Neural cell (in vitro differentiated cells): Measurements from ENCODE around the gene SNRPA1. TPM values are rescaled to one million over a fixed set of nuclear protein-coding genes. Genes with fewer than 3 reads are reported as not detected.

Experiments
- H2AFZ ChIP-seq: fragments of 200-600, 300-800 bp; sonication (generic), shearing (Covaris generic); 2 replicates; pipeline ENCODE4 v1.6.0; 2014; ENCODE audit warnings: low read depth, mild to moderate bottlenecking, antibody characterized with exemption, low read length, moderate library complexity
- H3F3A ChIP-seq: fragments of 200-600 bp; shearing (Covaris generic); 2 replicates; pipeline ENCODE4 v1.6.1; 2016; ENCODE audit warnings: mild to moderate bottlenecking, moderate library complexity, mixed read lengths, antibody characterized with exemption, low read length; ENCODE audit not compliant: insufficient read depth, poor library complexity, severe bottlenecking
- H3K27ac ChIP-seq: fragments of 200-600, 300-800 bp; sonication (generic), shearing (Covaris generic); 2 replicates; pipeline ENCODE4 v1.5.1; 2014; ENCODE audit warnings: mild to moderate bottlenecking, low read length, moderate library complexity
- H3K27me3 ChIP-seq: fragments of 300-800, 200-600 bp; sonication (generic), shearing (Covaris generic); 2 replicates; pipeline ENCODE4 v1.6.0; 2014; ENCODE audit warnings: mild to moderate bottlenecking, low read depth, low read length, moderate library complexity; ENCODE audit not compliant: insufficient read depth
- H3K36me3 ChIP-seq: fragments of 300-800, 200-600 bp; sonication (generic), shearing (Covaris generic); 2 replicates; pipeline ENCODE4 v1.5.1; 2014; ENCODE audit warnings: mild to moderate bottlenecking, antibody characterized with exemption, low read length, moderate library complexity; ENCODE audit not compliant: insufficient read depth
- H3K4me2 ChIP-seq: fragments of 300-800, 200-600 bp; sonication (generic), shearing (Covaris generic); 2 replicates; pipeline ENCODE4 v1.6.0; 2014; ENCODE audit warnings: mild to moderate bottlenecking, low read length
- H3K4me3 ChIP-seq: fragments of 300-800, 200-600 bp; sonication (generic), shearing (Covaris generic); 2 replicates; pipeline ENCODE4 v1.5.1; 2014; ENCODE audit warnings: mild to moderate bottlenecking, low read length, moderate library complexity
- H3K79me2 ChIP-seq: fragments of 200-600 bp; shearing (Covaris generic); replicated peaks from 2 replicates; pipeline ENCODE4 v1.6.0; 2014; ENCODE audit warnings: mild to moderate bottlenecking, low read length, moderate library complexity; ENCODE audit not compliant: insufficient read depth
- H3K9ac ChIP-seq: fragments of 300-800, 200-600 bp; sonication (generic), shearing (Covaris generic); 2 replicates; pipeline ENCODE4 v1.6.1; 2016; ENCODE audit warnings: mild to moderate bottlenecking, low read length, mixed read lengths
- H3K9me2 ChIP-seq: fragments of 200-600 bp; shearing (Covaris generic); 2 replicates; pipeline ENCODE4 v1.6.1; 2016; ENCODE audit warnings: mild to moderate bottlenecking, low read length, mixed read lengths; ENCODE audit not compliant: insufficient read depth
- H3K9me3 ChIP-seq: fragments of 200-600, 300-800 bp; sonication (generic), shearing (Covaris generic); 2 replicates; pipeline ENCODE4 v1.6.1; 2016; ENCODE audit warnings: mild to moderate bottlenecking, mixed run types, low read length, moderate library complexity, mixed read lengths
- H4K20me1 ChIP-seq: fragments of 200-600 bp; shearing (Covaris generic); 2 replicates; pipeline ENCODE4 v1.6.1; 2016; ENCODE audit warnings: mild to moderate bottlenecking, mixed run types; ENCODE audit not compliant: insufficient read depth
- EP300 ChIP-seq: fragments of 450-650 bp; conservative IDR thresholded peaks from 2 replicates; pipeline ENCODE4 v1.6.1; 2014; ENCODE audit warnings: antibody characterized with exemption, mild to moderate bottlenecking, moderate library complexity; ENCODE audit not compliant: poor library complexity, severe bottlenecking
- EZH2 ChIP-seq: fragments of 200-600, 300-800 bp; shearing (Covaris generic), sonication (generic); IDR thresholded peaks from 2 replicates; pipeline ENCODE4 v1.6.1; 2014; ENCODE audit warnings: antibody characterized with exemption, low read length, borderline replicate concordance, mild to moderate bottlenecking; ENCODE audit not compliant: insufficient read depth, poor library complexity, severe bottlenecking
- MXI1 ChIP-seq: fragments of 450-650 bp; conservative IDR thresholded peaks from 2 replicates; pipeline ENCODE4 v1.6.1; 2014; ENCODE audit warnings: antibody characterized with exemption, mild to moderate bottlenecking; ENCODE audit not compliant: poor library complexity, severe bottlenecking
- POLR2AphosphoS5 ChIP-seq: IDR thresholded peaks from 2 replicates; pipeline ENCODE4 v1.6.1; 2012
- RAD21 ChIP-seq: fragments of 450-650 bp; conservative IDR thresholded peaks from 2 replicates; pipeline ENCODE4 v1.6.1; 2014; ENCODE audit warnings: antibody characterized with exemption, mild to moderate bottlenecking, moderate library complexity
- SMC3 ChIP-seq: fragments of 450-650 bp; conservative IDR thresholded peaks from 2 replicates; pipeline ENCODE4 v1.6.1; 2014; ENCODE audit warnings: antibody characterized with exemption, mild to moderate bottlenecking, moderate library complexity; ENCODE audit not compliant: poor library complexity
- TAF1 ChIP-seq: IDR thresholded peaks from 2 replicates; pipeline ENCODE4 v1.6.1; 2012; ENCODE audit warnings: low read depth
- polyA plus RNA-seq: library from polyadenylated mRNA; depleted of rRNA; stranded (reverse); fragments of >200 nt; gene quantifications from 2 replicates; pipeline ENCODE4 v1.2.3, GENCODE V29; 2014
- TF ChIP-seq, protein P1 (sequence below): fragments of 450-650 bp; IDR thresholded peaks from 2 replicates; pipeline ENCODE4 v1.5.1; 2014; ENCODE audit warnings: antibody characterized with exemption, mild to moderate bottlenecking, moderate library complexity; ENCODE audit not compliant: poor library complexity, severe bottlenecking
- TF ChIP-seq, protein P2 (sequence below): IDR thresholded peaks from 2 replicates; pipeline ENCODE4 v1.6.1; 2012; ENCODE audit warnings: borderline replicate concordance

The SNRPA1 gene
- polyA plus RNA-seq, 1 donor from 2014 or later, result 53.6 TPM

DNA sequence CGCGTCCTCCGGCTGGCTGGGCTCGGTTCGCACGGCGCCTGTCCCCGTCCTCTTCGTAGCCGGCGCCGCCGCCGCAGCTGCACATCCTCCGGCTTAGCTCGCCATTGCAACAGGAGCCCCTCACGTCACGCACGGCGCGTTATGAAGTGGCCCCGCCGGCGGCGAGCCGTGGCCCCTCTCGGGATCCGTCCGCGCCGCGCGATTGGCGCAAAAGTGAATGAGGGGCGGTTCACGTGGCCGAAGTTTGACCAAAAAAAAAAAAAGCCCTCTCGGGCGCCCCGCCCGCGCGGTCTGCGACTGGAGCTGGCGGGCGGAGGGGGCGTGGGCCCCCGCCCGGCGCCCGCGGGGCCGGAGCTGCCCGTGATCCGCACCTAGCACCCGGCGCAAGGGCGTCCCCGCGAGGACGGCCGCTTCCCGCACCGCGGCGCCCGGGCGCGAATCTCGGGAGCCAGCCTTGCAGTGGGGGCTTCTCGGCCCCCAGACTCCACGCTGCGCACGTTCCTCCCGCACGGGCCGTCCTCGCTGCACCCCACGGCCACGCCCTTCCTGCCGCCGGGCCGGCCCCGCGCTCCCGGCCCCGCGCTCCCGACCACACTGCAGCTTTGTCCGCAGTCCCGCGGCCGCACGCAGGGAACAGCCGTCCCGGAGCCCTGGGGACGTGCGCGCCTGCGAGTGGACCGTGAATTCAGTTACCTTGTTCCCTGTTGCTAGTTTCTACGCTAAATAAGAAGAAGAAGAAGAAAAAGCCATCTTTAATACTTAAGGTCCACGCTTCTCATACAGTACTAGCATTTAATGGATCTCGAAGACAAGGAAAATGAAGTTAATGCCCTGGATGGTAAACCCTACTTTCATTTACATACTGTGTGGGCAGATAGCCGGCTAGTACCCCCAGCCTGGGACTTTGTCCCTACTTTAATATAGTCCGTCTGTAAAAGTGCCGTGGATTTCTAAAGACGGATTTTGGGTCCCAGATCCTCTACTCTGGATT, 42.9 kb downstream of the SNRPA1 start, which contains the start of gene CHSY1:
Gene CHSY1 (minus strand): TSS at position 219 of the 991 bp plus-strand sequence. CDS start 592 bp downstream, outside the sequence.
- no peaks in the 10 kb centered on the region for H3K9me2 ChIP-seq
- peak within 1 kb of the TSS; percentile 51 for H3K27ac ChIP-seq

GRCh38 chr15:101250873-101251829, 43.9 kb downstream of the SNRPA1 start:
- H3K36me3 ChIP-seq, result no peaks in the 10 kb centered on the region
- peaks cover 43% of the 10 kb centered on the region for H3K79me2 ChIP-seq
- H3K9ac ChIP-seq, result peak overlapping the region; percentile 79
- no peaks in the 10 kb centered on the region for H4K20me1 ChIP-seq
- peaks cover 3% of the 10 kb centered on the region for H3F3A ChIP-seq
- H3K27ac ChIP-seq, result peak overlapping the region; percentile 51
- no peaks in the 10 kb centered on the region for H3K9me2 ChIP-seq
- peak overlapping the region; percentile 91 for H3K4me3 ChIP-seq
- no peaks in the 10 kb centered on the region for H3K27me3 ChIP-seq
- no peaks in the 10 kb centered on the region for H3K9me3 ChIP-seq
- peak overlapping the region; percentile 88 for H3K4me2 ChIP-seq
- peak overlapping the region; percentile 34 for H2AFZ ChIP-seq
- TF ChIP-seq EP300 (no peak), POLR2AphosphoS5 (no peak), SMC3 (no peak), EZH2 (no peak), MXI1 (no peak), RAD21 (no peak), TAF1 (no peak)
- TF ChIP-seq, protein P1, sequence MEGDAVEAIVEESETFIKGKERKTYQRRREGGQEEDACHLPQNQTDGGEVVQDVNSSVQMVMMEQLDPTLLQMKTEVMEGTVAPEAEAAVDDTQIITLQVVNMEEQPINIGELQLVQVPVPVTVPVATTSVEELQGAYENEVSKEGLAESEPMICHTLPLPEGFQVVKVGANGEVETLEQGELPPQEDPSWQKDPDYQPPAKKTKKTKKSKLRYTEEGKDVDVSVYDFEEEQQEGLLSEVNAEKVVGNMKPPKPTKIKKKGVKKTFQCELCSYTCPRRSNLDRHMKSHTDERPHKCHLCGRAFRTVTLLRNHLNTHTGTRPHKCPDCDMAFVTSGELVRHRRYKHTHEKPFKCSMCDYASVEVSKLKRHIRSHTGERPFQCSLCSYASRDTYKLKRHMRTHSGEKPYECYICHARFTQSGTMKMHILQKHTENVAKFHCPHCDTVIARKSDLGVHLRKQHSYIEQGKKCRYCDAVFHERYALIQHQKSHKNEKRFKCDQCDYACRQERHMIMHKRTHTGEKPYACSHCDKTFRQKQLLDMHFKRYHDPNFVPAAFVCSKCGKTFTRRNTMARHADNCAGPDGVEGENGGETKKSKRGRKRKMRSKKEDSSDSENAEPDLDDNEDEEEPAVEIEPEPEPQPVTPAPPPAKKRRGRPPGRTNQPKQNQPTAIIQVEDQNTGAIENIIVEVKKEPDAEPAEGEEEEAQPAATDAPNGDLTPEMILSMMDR, result no peak

More for the DNA sequence above, 42.9 kb downstream of the SNRPA1 start, which contains the start of gene CHSY1:
- Histone ChIP-seq H3K9ac (peak within 1 kb of the TSS; percentile 79), H3K4me3 (peak within 1 kb of the TSS; percentile 91), H4K20me1 (no peaks in the 10 kb centered on the region), H3K36me3 (no peaks in the 10 kb centered on the region), H3K4me2 (peak within 1 kb of the TSS; percentile 88), H3K27me3 (no peaks in the 10 kb centered on the region), H3K79me2 (peaks cover 33% of the 10 kb centered on the region), H3K9me3 (no peaks in the 10 kb centered on the region), H2AFZ (peak within 1 kb of the TSS; percentile 34), H3F3A (peaks cover 3% of the 10 kb centered on the region)
- peak; percentile 83 for TF ChIP-seq MXI1
- peak; percentile 28 for TF ChIP-seq TAF1
- TF ChIP-seq POLR2AphosphoS5, result peak; percentile 85
- TF ChIP-seq, protein P2, sequence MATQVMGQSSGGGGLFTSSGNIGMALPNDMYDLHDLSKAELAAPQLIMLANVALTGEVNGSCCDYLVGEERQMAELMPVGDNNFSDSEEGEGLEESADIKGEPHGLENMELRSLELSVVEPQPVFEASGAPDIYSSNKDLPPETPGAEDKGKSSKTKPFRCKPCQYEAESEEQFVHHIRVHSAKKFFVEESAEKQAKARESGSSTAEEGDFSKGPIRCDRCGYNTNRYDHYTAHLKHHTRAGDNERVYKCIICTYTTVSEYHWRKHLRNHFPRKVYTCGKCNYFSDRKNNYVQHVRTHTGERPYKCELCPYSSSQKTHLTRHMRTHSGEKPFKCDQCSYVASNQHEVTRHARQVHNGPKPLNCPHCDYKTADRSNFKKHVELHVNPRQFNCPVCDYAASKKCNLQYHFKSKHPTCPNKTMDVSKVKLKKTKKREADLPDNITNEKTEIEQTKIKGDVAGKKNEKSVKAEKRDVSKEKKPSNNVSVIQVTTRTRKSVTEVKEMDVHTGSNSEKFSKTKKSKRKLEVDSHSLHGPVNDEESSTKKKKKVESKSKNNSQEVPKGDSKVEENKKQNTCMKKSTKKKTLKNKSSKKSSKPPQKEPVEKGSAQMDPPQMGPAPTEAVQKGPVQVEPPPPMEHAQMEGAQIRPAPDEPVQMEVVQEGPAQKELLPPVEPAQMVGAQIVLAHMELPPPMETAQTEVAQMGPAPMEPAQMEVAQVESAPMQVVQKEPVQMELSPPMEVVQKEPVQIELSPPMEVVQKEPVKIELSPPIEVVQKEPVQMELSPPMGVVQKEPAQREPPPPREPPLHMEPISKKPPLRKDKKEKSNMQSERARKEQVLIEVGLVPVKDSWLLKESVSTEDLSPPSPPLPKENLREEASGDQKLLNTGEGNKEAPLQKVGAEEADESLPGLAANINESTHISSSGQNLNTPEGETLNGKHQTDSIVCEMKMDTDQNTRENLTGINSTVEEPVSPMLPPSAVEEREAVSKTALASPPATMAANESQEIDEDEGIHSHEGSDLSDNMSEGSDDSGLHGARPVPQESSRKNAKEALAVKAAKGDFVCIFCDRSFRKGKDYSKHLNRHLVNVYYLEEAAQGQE, result no peak
- TF ChIP-seq RAD21, result peak; percentile 12
- TF ChIP-seq EP300, result peak; percentile 43
- TF ChIP-seq, protein P1, result peak; percentile 41
- TF ChIP-seq SMC3, result no peak
- TF ChIP-seq EZH2, result no peak
